Right kidney (tissue), 1 donor: ENCODE measurements around the gene DHRS7C.
A peak's percentile ranks its signal among the peaks of the same experiment; 100 is the strongest.

Experiments used
- DNase-seq: peaks from one replicate; pipeline ENCODE4 v3.0.0-alpha.2; 2016

DHRS7C gene

GRCh38 chr17:9765322-9765721, 26.1 kb downstream of the DHRS7C start:
- no peak for DNase-seq

GRCh38 chr17:9763643-9764042, 27.7 kb downstream of the DHRS7C start:
- DNase-seq, result no peak

- no peak for DNase-seq
Measured at GRCh38 chr17:9760266-9760665, 31.1 kb downstream of the DHRS7C start.

DNA sequence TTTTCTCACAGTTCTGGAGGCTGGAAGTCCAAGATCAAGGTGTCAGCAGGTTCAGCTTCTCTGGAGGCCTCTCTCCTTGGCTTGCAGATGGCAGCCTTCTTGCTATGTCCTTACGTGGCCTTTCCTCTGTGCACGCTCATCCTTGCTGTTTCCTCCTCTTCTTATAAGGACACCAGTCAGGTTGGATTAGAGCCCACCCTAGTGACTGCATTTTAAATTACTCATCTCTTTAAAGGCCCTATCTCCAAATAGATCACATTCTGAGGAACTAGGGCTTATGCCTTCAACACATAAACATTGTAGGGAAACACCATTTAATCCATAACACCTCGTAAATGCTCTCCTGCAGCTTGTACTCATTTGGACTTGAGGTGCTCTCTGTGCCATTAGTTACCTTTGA, 36.3 kb downstream of the DHRS7C start:
- no peak for DNase-seq

GRCh38 chr17:9750524-9750923, 40.9 kb downstream of the DHRS7C start:
- DNase-seq, result peak; percentile 26

GRCh38 chr17:9729735-9730420, 61.5 kb downstream of the DHRS7C start:
- DNase-seq, result no peak

- peak; percentile 40 for DNase-seq
Measured at GRCh38 chr17:9729034-9729650, 62.2 kb downstream of the DHRS7C start.

- DNase-seq, result no peak
Measured at GRCh38 chr17:9728564-9728963, 62.8 kb downstream of the DHRS7C start.

GRCh38 chr17:9728005-9728404, 63.4 kb downstream of the DHRS7C start:
- no peak for DNase-seq

- DNase-seq, result no peak
Measured at GRCh38 chr17:9726291-9726690, 65.1 kb downstream of the DHRS7C start.

DNA sequence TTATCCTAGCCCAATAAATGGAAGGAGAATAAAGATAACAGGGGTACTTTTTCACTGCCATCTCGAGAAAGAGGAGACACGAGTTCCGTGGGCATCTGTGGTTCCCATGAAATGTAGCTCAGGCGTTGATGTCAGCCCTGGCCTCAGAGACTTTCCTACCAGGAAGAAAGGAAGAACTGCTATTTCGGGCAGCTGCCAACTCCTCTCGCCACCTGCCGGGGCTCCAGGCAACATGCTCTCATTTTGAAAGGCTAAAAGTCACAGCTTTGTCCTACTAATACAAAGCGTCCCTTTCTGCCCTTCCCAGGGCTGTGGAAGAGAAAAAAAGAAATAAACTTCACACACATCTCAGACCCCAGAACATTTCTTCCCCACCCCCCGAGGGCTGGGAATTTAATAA, 65.8 kb downstream of the DHRS7C start:
- no peak for DNase-seq
